ENCODE results near the gene GPRC5B.

DNA sequence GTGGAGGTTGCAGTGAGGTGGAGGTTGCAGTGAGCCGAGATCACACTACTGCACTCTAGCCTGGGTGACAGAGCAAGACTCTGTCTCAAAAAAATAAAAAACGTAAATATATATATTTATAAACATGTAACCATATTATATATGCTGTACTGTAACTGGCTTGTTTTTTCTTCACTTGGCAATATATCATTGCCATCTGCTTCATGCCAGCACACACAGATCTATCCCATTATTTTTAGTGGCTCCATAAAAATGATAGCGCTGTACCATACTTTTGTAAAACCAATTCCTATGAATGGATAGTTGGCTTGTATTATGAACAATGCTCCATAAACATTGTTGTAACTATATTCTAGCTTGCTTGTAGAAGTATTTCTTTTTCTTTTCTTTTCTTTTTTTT is 49.5 kb downstream of the GPRC5B start:
- TF ChIP-seq POLR2A (IDR thresholded peaks at IDR 0.05; ENCODE audit: low read depth, low read length) (no peak), POLR2AphosphoS5 (IDR thresholded peaks at IDR 0.05; ENCODE audit: low read depth, low read length) (no peak), TAF1 (IDR thresholded peaks at IDR 0.05; ENCODE audit: borderline replicate concordance, low read depth, low read length) (no peak)

All from GM12892 (cell line).